HepG2 (cell line): Measurements from ENCODE around the gene ABTB2. TPM values are rescaled to one million over a fixed set of nuclear protein-coding genes. Genes with fewer than 3 reads are reported as not detected.

Experiments
- ATF6 ChIP-seq: sonication (generic); formaldehyde crosslinking; conservative IDR thresholded peaks from 2 replicates; pipeline ENCODE4 v1.4.0; 2020; ENCODE audit warnings: missing genetic modification reagents
- DMAP1 ChIP-seq: IDR thresholded peaks from 2 replicates; pipeline ENCODE4 v1.6.1; 2016
- KDM2A ChIP-seq: sonication (generic); formaldehyde crosslinking; IDR thresholded peaks from 2 replicates; pipeline ENCODE4 v1.4.0; 2020; ENCODE audit warnings: low read depth, missing genetic modification reagents, borderline replicate concordance
- MAFF ChIP-seq: IDR thresholded peaks from 2 replicates; pipeline ENCODE4 v1.6.1; 2011; ENCODE audit warnings: low read depth, low read length, improper control_type of control experiment
- MAZ ChIP-seq, 2 experiments: sonication (generic) in 1 of 2; formaldehyde crosslinking in 1 of 2; IDR thresholded peaks; 2 replicates each; pipeline versions ENCODE4 v1.5.0 to v1.6.1; 2012 to 2020; ENCODE audit warnings: low read depth in 2 of 2, mild to moderate bottlenecking in 2 of 2, borderline replicate concordance in 1 of 2, improper control_type of control experiment in 1 of 2, low read length in 1 of 2, missing genetic modification reagents in 1 of 2, moderate library complexity in 1 of 2
- USF2 ChIP-seq, 2 experiments: sonication (generic) in 1 of 2; formaldehyde crosslinking in 1 of 2; IDR thresholded peaks; 2 replicates each; pipeline versions ENCODE4 v1.5.1 to v1.6.1; 2011 to 2020; ENCODE audit warnings: borderline replicate concordance in 1 of 2, low read depth in 1 of 2, low read length in 1 of 2, mild to moderate bottlenecking in 1 of 2, missing genetic modification reagents in 1 of 2, moderate library complexity in 1 of 2
- ZBTB44 ChIP-seq: sonication (generic); formaldehyde crosslinking; IDR thresholded peaks from 2 replicates; pipeline ENCODE4 v1.4.0; 2020; ENCODE audit warnings: missing genetic modification reagents
- ZHX2 ChIP-seq, 2 experiments: sonication (generic) in 1 of 2; formaldehyde crosslinking in 1 of 2; IDR thresholded peaks; 2 replicates each; pipeline versions ENCODE4 v1.6.1 to v1.9.0; 2014 to 2022; ENCODE audit warnings: antibody characterized with exemption in 1 of 2, borderline replicate concordance in 1 of 2, inconsistent platforms in 1 of 2, low read depth in 1 of 2, missing genetic modification reagents in 1 of 2
- ZMAT5 ChIP-seq: sonication (generic); formaldehyde crosslinking; IDR thresholded peaks from 2 replicates; pipeline ENCODE4 v1.5.0; 2020; ENCODE audit warnings: mild to moderate bottlenecking, low read depth, missing genetic modification reagents, borderline replicate concordance
- ZNF704 ChIP-seq: sonication (generic); formaldehyde crosslinking; IDR thresholded peaks from 2 replicates; pipeline ENCODE4 v1.8.1; 2023; ENCODE audit warnings: mild to moderate bottlenecking, inconsistent platforms, moderate library complexity, missing genetic modification reagents, borderline replicate concordance
- ZNF891 ChIP-seq: sonication (generic); formaldehyde crosslinking; IDR thresholded peaks from 2 replicates; pipeline ENCODE4 v1.5.0; 2020; ENCODE audit warnings: mild to moderate bottlenecking, missing genetic modification reagents
- polyA plus RNA-seq, 8 experiments: library from polyadenylated mRNA; depleted of rRNA in 3 of 8; stranded (reverse) in 7 of 8; unstranded in 1 of 8; fragments of >200 nt; fragmentation: Illumina TruSeq in 4 of 8; extraction: Trizol in 4 of 8; gene quantifications; 2 replicates each; pipeline versions ENCODE4 v1.2.1 to v1.2.3, GENCODE V29; 2011 to 2016; ENCODE audit warnings: low read depth in 4 of 8, missing spikeins in 1 of 8, mixed read lengths in 1 of 8; ENCODE audit not compliant: insufficient read depth in 1 of 8
- total RNA-seq, 5 experiments: library from RNA; depleted of rRNA; stranded (reverse); fragments of >200 nt; fragmentation: Illumina TruSeq; extraction: Trizol; gene quantifications; 2 replicates each; pipeline ENCODE4 v1.2.3, GENCODE V29; 2016; ENCODE audit warnings: low read depth in 1 of 5

The ABTB2 gene
- total and polyA plus RNA-seq, 2 of the 13 experiments (the other 11 are each of a cell fraction or from before 2014, with no cell fraction given) = 5.1 to 15.4 TPM

GRCh38 chr11:34105079-34105956 is 252.5 kb downstream of the ABTB2 start, which contains the start of gene NAT10 (continued):
- TF ChIP-seq ATF6 (CRISPR knock-in tag) (0 out of 2 replicates have a peak, but pooled peaks have one; percentile 23), MAFF (no peak), ZMAT5 (0 out of 2 replicates have a peak, but pooled peaks have one; percentile 79), USF2 (IDR thresholded peaks at IDR 0.05; ENCODE audit: low read depth, low read length) (peak; percentile 69), USF2 (CRISPR knock-in tag; IDR thresholded peaks at IDR 0.05; ENCODE audit: borderline replicate concordance) (peak; percentile 58; the same call in 1 of the 2 replicates), MAZ (IDR thresholded peaks at IDR 0.05; ENCODE audit: borderline replicate concordance, low read depth, low read length) (0 out of 2 replicates have a peak, but pooled peaks have one; percentile 8), MAZ (CRISPR knock-in tag; IDR thresholded peaks at IDR 0.05; ENCODE audit: low read depth) (peak; percentile 88), KDM2A (peak; percentile 100), ZHX2 (IDR thresholded peaks at IDR 0.05; ENCODE audit: low read depth) (peak; percentile 92), ZHX2 (CRISPR knock-in tag; IDR thresholded peaks at IDR 0.05; ENCODE audit: borderline replicate concordance) (no peak), ZBTB44 (CRISPR knock-in tag) (no peak), ZNF891 (CRISPR knock-in tag) (peak; percentile 93), DMAP1 (CRISPR knock-in tag) (peak; percentile 99), ZNF704 (CRISPR knock-in tag) (peak; percentile 71; the same call in 1 of the 2 replicates)
